IPS DF 19.7 (cell line): ENCODE measurements around the gene RRP9.
"Not testable (repeated sequence)": the region's sequence is repeated elsewhere in the genome, so short reads cannot be mapped to it uniquely, and the experiment has no call there.

Experiments
- DNase-seq: peaks from one replicate; pipeline ENCODE4 v3.0.0-alpha.2; 2013; ENCODE audit warnings: low read depth, low spot score

Gene RRP9, protein sequence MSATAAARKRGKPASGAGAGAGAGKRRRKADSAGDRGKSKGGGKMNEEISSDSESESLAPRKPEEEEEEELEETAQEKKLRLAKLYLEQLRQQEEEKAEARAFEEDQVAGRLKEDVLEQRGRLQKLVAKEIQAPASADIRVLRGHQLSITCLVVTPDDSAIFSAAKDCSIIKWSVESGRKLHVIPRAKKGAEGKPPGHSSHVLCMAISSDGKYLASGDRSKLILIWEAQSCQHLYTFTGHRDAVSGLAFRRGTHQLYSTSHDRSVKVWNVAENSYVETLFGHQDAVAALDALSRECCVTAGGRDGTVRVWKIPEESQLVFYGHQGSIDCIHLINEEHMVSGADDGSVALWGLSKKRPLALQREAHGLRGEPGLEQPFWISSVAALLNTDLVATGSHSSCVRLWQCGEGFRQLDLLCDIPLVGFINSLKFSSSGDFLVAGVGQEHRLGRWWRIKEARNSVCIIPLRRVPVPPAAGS

DNA sequence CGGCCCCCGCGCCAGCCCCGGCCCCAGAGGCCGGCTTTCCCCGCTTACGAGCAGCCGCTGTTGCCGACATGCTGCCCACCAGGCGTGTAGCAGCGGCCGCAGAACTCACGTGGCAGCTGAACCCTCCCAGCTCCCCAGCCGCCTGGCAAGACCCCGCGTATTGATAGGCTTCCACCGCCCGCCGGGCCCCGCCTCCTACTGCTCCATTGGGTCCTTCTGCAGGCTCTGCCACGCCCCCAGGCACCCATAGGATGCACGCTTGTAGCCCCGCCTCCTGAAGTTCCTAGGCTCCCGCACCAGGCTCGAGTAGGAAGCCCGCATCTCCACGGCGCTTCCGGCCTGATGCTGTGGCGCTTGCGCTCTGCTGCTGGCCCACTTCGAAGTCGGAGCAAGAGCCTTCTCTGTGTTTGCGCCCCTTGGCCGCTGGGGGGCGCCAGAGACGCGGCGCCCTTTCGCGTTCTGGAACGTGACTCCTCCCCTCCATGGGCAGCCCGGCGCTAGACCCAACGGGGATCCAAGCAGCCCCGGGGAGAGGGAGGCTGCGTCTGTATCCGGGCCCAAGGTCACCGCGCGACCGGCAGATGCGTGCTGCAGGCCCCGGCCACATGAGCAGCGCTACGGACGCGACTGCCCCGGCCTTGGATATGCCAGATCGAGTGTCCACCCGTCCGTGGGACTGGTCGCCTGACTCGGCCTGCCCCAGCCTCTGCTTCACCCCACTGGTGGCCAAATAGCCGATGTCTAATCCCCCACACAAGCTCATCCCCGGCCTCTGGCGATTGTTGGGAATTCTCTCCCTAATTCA, at the start of gene RRP9, which contains the start of gene PARP3:
TSS of gene RRP9 (minus strand) at position 107 of the 805 bp plus-strand sequence. CDS start at position 70, 37 bp downstream.
TSS of gene PARP3 (plus strand) at position 566 of the 805 bp plus-strand sequence. CDS start 993 bp downstream, outside the sequence.
- DNase-seq: peak; percentile 98

DNA sequence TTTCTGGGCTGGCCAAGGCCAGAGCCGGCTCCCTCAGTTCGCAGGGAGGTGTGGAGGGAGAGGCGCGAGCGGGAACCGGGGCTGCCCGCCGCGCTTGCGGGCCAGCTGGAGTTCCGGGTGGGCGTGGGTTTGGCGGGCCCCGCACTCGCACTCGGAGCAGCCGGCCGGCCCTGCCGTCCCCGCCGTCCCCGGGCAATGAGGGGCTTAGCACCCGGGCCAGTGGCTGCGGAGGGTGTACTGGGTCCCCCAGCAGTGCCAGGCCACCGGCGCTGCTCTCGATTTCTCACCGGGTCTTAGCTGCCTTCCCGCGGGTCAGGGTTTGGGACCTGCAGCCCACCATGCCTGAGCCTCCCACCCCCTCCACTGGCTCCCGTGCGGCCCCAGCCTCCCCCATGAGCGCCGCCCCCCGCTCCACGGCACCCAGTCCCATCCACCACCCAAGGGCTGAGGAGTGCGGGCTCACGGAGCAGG, 48.8 kb upstream of the RRP9 start:
- DNase-seq: not testable (repeated sequence)

DNA sequence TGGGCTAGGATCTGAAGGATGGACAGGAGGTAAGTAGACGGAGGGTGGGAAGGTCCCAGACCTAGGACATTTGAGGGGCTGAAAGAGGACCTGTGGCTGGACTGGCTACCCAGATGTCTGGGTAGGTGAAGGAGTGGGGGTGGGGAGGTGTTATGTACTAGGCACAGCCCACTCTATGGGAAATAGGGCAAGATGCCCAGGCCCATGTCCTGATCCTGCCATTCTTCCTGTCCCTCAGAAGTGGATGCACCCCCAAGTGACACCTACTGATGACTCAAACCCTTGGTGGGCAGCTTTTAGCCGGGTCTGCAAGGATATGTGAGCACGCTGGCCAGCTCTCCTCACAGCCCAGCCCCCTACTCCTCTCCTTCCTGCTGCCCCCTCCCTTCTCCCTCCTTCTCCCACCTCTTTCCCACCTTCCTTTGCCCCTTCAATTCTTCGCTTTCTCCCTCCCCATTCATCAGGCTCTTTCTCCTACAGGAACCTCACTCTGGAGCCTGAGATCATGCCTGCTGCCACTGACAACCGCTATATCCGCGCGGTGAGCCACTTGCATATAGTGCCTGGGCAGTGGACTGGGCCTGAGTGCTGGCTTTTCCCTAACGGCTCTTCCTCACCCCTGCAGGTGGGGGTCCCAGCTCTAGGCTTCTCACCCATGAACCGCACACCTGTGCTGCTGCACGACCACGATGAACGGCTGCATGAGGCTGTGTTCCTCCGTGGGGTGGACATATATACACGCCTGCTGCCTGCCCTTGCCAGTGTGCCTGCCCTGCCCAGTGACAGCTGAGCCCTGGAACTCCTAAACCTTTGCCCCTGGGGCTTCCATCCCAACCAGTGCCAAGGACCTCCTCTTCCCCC, 46.8 kb upstream of the RRP9 start:
- no peak for DNase-seq

DNA sequence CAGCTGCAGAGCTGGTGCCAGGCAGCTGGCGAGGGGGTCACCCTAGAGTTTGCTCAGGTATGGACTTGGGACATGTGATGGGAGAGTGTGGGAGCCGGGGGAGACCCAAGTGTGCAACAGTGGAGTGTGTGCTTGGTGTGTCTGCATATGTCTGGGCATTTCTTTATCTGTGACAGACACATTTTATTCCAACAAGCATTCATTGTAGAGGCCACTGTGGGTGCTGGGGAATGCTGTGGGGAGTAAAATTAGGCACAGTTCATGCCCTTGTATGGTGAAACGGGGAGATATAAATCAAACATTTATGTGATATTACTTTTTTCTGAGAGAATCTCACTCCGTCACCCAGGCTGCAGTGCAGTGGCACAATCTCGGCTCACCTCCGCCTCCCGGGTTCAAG, 45.9 kb upstream of the RRP9 start:
- DNase-seq: no peak

DNA sequence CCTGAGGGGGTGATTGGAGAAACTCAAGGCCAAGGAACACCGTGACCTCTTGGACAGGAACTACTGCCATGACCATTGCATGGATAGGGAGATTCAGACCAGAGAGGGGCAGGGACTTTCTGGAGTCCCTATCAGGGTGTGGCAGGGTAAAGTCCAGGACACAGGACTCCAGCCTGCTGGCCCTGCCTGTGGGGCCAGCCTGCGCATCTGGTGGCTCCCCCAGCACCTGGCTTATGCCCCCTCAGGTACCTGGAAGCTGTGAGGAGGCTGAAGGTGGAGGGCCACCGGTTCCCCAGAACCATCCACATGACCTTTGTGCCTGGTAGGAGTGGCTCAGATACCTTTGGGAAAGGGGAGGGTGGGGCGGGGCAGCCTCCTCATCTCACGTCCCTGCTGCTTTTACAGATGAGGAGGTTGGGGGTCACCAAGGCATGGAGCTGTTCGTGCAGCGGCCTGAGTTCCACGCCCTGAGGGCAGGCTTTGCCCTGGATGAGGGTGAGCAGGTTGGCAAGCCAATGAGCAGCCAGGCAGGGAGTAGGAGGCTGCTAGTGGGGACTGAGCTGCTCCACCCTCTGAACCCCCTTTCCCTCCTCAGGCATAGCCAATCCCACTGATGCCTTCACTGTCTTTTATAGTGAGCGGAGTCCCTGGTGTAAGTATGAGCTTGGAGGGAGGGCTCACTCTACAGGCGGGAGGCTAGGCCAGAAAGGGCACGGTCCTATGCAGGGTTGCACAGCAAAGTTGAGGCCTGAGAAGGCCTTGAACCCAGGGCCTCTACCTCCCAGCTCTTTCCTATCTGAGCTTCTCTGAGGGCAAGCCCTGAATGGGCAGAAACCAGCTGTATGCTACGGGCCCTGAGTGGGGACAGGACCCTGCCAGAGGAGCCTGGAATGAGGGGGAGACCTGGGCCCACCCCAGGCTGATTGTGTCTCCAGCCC, 44.6 kb upstream of the RRP9 start:
- DNase-seq: no peak

DNA sequence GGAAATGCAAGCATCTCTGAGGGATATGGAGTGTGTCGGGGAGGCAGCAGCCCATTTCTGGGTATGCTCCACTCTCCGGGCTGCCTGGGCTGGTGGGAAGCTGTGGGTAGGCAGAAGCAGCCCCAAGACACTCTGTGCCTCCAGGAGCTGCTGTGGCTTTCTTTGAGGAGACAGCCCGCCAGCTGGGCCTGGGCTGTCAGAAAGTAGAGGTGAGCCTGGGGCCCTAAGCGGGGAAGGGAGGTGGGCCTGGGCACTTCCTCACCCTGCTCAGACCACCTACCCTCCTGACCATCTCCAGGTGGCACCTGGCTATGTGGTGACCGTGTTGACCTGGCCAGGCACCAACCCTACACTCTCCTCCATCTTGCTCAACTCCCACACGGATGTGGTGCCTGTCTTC, 43.4 kb upstream of the RRP9 start:
- no peak for DNase-seq

DNA sequence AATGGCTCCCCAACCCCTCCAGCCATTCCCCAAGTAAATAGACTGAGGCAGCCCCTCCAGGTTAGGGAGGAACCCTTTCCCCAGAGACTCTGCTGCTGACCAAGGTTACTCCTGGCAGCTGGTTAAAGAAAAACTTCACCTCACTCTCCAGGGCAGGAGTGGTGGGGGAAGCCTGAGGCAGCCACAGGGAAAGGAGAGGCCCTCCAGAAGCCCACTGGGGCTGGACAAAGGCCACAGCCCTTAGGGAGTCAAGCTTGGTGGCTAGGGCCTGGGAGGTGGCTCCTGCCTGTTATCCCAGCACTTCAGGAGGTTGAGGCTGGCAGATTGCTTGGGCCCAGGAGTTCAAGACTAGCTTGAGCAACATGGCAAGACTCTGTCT, 42.6 kb upstream of the RRP9 start:
- no peak for DNase-seq

DNA sequence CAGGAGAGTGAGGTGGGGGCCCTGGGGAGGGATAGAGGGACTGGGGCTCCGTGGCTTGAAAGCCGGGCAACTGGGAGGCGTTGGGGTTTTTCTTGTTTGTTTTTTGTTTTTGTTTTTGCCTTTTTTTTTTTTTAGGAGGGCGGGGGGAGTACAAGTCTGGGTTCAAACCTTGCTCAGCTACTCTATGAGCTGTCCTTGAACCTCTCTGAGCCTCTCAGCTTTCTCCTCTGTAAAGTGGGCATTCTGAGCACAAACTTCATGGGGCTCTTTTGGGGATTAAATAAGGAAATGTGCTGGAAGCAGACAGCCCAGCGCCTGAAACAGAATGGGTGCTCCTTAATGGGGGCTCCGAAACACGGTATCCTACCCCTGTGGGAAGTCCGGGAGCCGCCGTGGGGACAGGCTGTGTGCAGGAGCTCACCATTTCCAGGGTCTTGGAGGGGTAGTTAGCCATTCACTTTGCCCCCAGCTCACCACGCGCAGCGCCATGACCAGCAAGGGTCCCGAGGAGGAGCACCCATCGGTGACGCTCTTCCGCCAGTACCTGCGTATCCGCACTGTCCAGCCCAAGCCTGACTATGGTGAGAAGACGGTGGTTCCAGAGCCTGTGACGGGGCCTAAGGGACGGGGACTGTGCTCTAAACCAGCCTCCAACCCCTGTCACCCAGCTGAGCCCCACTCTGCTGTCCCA, 42.0 kb upstream of the RRP9 start:
- no peak for DNase-seq

DNA sequence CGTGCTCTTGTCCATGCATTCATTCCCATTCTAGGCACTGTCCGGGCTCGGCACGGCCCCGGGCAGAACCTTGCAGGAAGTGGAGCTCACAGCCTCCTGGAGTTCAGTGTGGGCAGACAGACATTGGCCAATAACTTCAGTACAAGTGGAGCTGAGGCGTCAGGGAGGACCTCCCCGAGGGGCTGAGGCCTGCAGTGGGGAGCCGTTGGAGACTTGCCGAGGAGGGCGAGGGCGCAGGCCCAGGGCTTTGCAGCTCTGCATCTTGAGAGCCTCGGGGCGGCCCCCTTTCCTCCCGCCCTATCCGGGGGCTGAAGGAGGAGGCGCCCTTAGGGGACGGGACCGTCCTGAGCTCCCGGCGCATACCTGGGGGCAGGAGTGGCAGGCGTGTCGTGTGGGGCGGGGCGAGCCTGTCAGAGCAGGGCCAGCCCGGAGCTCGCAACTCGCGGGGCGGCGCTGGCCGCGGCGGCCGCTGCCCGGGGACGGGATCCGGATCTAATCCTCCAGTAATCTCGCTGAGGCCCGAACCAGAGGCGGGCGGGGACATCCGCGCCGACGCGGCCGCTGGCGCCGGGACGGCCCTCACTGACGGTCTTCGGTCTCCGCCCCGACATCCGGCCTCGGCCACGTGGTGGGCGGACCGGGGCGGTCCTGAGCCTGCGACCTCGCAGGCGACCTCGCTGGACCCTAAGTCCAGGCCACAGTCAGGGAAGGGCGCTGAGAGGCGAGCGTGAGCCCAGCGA, 41.3 kb upstream of the RRP9 start, which contains the start of gene ACY1:
TSS of gene ACY1 (plus strand) at position 698 of the 740 bp plus-strand sequence. CDS start 530 bp downstream, outside the sequence.
- DNase-seq: no peak

DNA sequence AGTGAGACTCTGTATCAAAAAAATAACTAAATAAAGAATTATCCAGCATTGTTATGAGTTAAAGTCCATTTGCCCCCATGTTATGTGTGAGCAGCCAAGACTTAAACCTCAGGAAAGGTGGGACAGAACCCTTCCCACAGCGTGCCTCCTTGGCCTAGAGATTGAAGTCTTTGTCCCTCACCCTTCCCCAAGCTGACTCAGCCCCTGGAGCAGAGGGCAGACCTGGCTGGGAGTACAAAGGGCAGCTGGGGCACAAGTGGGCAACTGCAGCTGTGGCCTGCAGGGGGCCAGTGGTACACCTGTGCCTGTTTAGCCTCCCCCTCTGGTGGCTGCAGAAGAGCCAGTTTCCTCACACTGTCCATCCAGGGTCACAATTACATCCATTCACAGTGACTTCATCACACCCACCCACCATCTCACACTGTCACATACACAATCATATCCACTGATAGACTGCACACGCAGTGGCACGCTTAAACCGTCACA, 40.7 kb upstream of the RRP9 start:
- no peak for DNase-seq

DNA sequence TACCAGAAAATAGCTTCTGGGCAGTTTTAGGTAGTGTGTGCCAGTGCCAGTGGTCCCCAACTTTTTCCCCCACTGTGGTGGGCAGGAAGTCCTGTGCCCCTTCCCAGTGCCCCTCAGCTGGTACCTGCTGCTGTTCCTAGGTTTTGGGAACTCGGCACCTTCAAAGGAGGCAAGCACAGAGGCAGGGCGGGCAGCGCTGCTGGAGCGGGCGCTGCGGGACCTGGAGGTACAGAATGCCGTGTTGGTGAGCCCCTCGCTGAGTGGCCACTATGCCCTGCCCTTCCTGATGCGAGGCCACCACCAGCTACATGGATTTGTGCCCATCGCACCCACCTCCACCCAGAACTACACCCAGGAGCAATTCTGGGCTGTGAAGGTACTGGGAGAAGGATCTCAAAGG, 38.5 kb upstream of the RRP9 start:
- DNase-seq: no peak

DNA sequence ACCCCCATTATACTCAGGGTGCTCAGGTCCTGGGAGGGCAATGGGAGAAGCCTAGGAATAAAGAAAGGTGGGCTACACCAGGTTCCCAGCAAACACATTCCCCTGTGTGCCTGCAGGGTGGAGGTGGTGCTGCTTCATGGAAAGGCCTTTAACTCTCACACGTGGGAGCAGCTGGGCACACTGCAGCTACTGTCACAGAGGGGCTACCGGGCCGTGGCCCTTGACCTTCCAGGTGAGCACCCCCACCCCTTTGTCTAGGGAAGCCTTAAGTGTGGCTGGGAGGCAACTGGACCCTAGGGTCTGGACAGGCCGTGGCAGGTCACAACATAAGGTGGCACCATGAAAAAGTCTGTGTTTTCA, 36.4 kb upstream of the RRP9 start:
- DNase-seq: no peak

DNA sequence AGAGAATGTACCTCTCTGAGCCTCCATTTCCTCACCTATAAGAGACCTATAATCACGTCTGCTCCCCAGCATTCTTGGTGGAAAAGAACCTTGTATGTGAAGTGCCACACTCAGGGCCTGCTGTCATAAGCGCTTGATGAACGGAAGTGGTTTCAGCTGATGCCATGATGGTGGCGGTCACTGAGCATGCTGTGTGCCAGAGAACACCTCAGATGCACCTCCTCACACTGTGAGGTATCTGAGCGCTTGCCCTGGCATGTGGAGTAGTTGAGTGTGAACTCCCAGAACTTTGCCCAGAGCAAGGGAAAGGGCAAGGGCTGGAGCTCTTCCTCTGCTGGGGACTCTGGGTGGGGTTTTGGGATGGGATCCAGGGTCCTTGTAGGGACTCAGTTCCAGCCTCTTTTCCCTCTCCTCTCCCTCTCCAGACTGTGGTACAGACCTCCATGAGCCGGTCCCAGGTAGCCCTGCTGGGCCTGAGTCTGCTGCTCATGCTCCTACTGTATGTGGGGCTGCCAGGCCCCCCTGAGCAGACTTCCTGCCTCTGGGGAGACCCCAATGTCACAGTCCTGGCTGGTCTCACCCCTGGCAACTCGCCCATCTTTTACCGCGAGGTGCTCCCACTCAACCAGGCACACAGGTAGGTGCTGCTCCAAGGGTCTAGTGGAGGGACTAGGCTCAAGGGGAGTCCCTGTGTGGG, 35.9 kb upstream of the RRP9 start:
- DNase-seq: no peak

DNA sequence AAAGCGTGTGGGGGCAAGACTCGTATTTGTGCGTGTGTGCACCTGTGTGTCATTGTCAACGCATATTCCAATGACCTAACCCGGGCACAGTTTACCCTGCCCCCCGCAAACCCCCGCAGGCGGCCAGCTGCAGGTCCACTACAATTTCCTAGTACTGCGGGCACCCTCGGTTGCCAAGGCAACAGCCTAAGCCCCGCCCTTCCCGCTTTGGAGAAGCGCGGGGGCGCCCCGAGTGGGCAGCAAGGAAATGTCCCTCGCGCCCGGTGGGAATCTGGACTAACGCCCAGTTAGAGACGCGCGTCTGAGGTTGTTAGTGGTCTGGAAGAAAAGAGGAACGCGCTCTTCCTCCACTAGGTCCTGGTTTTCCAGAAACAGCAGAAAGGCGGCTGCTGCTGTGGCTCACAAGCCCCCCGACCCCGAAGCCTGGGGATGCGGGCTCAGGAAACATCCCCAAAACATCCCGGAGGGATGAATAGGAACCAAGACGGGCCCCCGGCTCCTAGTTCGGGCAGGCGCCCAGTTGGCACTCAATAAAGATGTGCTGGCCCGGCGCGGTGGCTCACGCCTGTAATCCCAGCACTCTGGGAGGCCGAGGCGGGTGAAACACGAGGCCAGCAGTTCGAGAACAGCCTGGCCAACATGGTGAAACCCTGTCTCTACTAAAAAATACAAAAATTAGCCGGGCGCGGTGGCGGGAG, 34.3 kb upstream of the RRP9 start:
- DNase-seq: no peak

DNA sequence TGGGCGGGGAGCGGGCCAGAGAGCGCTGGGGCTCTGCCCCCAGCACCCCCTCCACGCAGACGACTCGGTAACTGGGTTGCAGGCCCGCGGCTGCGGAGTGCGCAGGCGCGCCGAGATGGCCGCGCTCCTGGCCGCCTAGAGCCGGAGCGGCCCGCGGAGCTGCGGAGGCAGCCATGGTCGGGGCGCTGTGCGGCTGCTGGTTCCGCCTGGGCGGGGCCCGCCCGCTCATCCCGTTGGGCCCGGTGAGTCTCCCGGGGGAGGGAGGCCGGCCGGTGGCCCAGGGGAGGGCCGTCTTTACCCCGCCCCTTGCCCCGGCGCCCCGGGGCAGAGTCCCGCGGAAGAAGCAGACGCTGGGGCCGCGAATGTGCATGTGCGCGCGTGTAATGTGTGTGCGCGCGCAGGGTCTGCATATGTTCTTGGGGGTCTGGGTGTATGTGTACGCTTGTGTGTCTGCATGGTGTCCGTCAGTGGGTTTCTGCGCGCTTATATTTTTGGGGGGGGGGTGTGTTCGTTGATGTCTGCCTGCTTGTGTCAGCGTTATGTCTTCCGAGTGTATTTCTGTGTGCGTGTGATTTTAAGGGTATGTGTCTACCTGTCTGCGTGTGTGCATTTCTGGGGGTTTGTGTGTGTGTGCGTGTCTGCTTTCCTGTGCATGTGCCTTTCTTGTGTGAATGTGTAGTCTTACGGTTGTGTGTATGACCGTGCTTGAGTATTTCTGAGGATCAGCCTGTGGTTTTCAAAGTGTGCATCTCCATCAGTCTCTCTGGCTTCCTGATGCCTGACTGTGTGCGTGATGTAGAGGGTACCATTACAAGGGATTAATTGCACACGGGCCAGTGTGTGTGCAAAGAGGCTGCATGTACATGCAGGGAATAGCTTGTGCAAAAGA, 33.5 kb upstream of the RRP9 start, which contains the start of gene ABHD14A:
TSS of gene ABHD14A (plus strand) at position 102 of the 889 bp plus-strand sequence. CDS start at position 174, 72 bp downstream.
- DNase-seq: no peak

DNA sequence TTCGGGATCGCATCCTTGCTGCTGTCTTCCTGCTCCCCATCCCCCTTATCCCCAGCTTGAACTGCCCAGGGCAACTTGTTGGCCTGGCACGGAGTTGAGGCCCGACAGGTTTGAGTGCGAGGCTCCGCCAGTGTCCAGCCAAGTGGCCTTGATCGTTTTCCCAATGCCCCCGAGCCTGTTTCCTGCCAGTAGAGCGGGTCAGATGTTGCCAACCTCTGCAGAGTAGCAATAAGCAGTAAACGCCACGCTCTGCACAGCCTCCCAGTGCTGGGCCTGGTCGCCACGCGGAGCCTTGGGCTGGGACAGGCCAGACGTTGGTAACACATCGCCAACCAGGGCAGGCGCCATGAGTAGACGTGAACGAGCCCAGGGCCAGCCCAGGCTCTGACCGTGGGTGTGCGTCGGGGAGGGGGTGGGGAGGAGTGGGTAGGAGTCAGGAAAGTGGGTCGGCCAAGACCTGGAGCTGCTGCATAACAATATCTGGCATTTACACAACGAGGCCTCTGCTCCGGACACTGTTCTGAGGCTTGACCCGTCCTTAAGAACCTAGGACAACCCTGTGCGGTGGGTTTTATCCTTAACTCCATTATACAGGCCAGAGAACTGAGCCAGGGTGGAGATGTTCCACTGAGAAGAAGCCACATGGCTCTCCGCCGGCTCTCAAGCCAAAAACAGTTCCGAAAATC, 32.7 kb upstream of the RRP9 start:
- DNase-seq: no peak
